Measurements from ENCODE around the gene TYROBP.

- TF ChIP-seq CTCF (IDR thresholded peaks at IDR 0.05) (no peak), POLR2A (IDR thresholded peaks at IDR 0.05) (no peak), EP300 (IDR thresholded peaks at IDR 0.05) (no peak)
Measured at GRCh38 chr19:35940839-35941238, 32.7 kb upstream of the TYROBP start.
